Activated B cell treated with CpG ODN at 0.5 μM for 24 hours (primary cell): ENCODE measurements around the gene TOP2A. TPM values are rescaled to one million over a fixed set of nuclear protein-coding genes. Genes with fewer than 3 reads are reported as not detected.

ENCODE experiments used
- ATAC-seq: fragments of 200-7000 bp; cut with Tn5 transposase; one replicate; pipeline ENCODE4 v1.10.0; 2021; ENCODE audit warnings: low read depth, mild to moderate bottlenecking, moderate library complexity
- CTCF ChIA-PET: fragments of 350-600 bp; sonication (Branson Sonifier 250); formaldehyde crosslinking; loops from one replicate; lab custom pipeline; 2021; ENCODE audit warnings: antibody characterized with exemption; lab: Charles Lee
- POLR2A ChIA-PET: fragments of 350-600 bp; sonication (Branson Sonifier 250); formaldehyde crosslinking; loops from one replicate; lab custom pipeline; 2021; ENCODE audit warnings: antibody characterized with exemption; lab: Charles Lee
- DNase-seq: peaks from one replicate; pipeline ENCODE4 v3.0.0; 2022
- H3K27ac Mint-ChIP-seq: one replicate; pipeline ENCODE4 v1.8.0; 2020; ENCODE audit warnings: mixed read lengths
- H3K27me3 Mint-ChIP-seq: one replicate; pipeline ENCODE4 v1.8.0; 2021; ENCODE audit warnings: mixed read lengths
- H3K36me3 Mint-ChIP-seq: one replicate; pipeline ENCODE4 v1.8.0; 2021; ENCODE audit warnings: low read depth, mixed read lengths
- H3K4me1 Mint-ChIP-seq: one replicate; pipeline ENCODE4 v1.8.0; 2021; ENCODE audit warnings: mixed read lengths
- H3K4me3 Mint-ChIP-seq: one replicate; pipeline ENCODE4 v1.8.0; 2020; ENCODE audit warnings: mild to moderate bottlenecking, mixed read lengths
- H3K9me3 Mint-ChIP-seq: one replicate; pipeline ENCODE4 v1.8.0; 2020; ENCODE audit warnings: mixed read lengths
- CTCF ChIP-seq: fragments of 200-600 bp; IDR thresholded peaks from one replicate; pipeline ENCODE4 v1.8.0; 2022; ENCODE audit warnings: antibody characterized with exemption, mild to moderate bottlenecking
- intact Hi-C: fragments of 100-400 bp; cut with micrococcal nuclease; formaldehyde crosslinking; loops from one replicate; pipeline ENCODE4 v1.15.1; 2024
- total RNA-seq: library from RNA; stranded (reverse); gene quantifications from 2 replicates; pipeline ENCODE4 v1.2.3, GENCODE V29; 2022

TOP2A gene
- total RNA-seq, 1 donor from 2014 or later: 6.6 TPM

GRCh38 chr17:40347319-40348135 lies 70.2 kb downstream of the TOP2A start:
- Mint-ChIP-seq H3K27me3 (no peaks in the 10 kb centered on the region), H3K4me3 (no peak overlapping the region), H3K27ac (peak overlapping the region; percentile 61), H3K4me1 (peaks cover 86% of the 10 kb centered on the region), H3K9me3 (no peaks in the 10 kb centered on the region), H3K36me3 (peaks cover 42% of the 10 kb centered on the region)
- no peak for DNase-seq
- no peak for ATAC-seq
- ChIA-PET POLR2A (interaction anchor here (0.6 to 2.1 kb wide), 4 partner anchors 21 to 233 kb away, joined by 4 to 8 read pairs (median 6); no protein-coding TSS in a partner anchor), CTCF (interaction anchor here (0.6 to 17.0 kb wide), 2 partner anchors 15 to 43 kb away, joined by 3 to 466 read pairs; partner anchors contain the start of gene RARA)
- TF ChIP-seq CTCF: no peak
- intact Hi-C loops: no loop called here

- Mint-ChIP-seq H3K36me3 (peaks cover 35% of the 10 kb centered on the region), H3K27me3 (no peaks in the 10 kb centered on the region), H3K27ac (peak overlapping the region; percentile 37), H3K4me1 (peaks cover 79% of the 10 kb centered on the region), H3K9me3 (no peaks in the 10 kb centered on the region), H3K4me3 (no peak overlapping the region)
- ChIA-PET POLR2A (interaction anchor here (1.9 to 6.4 kb wide), 3 partner anchors 20 to 26 kb away, joined by 5 to 81 read pairs (median 8); no protein-coding TSS in a partner anchor), CTCF (interaction anchor here (0.6 to 17.0 kb wide), 3 partner anchors 8 to 42 kb away, joined by 3 to 466 read pairs (median 7); partner anchors contain the start of gene RARA)
- ATAC-seq (no peak), DNase-seq (no peak)
- TF ChIP-seq CTCF: no peak
- intact Hi-C loops: no loop called here
These were observed 70.9 kb downstream of the TOP2A start for GRCh38 chr17:40346765-40347158.

GRCh38 chr17:40345994-40346764 lies 71.5 kb downstream of the TOP2A start:
- H3K4me1 Mint-ChIP-seq: peaks cover 77% of the 10 kb centered on the region
- intact Hi-C loops: no loop called here
- ATAC-seq (no peak), DNase-seq (no peak)
- TF ChIP-seq CTCF: no peak
- H3K36me3 Mint-ChIP-seq: peaks cover 32% of the 10 kb centered on the region
- H3K27me3 Mint-ChIP-seq: no peaks in the 10 kb centered on the region
- H3K27ac Mint-ChIP-seq: peak overlapping the region; percentile 53
- no peak overlapping the region for H3K4me3 Mint-ChIP-seq
- POLR2A ChIA-PET: interaction anchor here (0.7 to 7.6 kb wide), 5 partner anchors 21 to 217 kb away, joined by 3 to 96 read pairs (median 4); partner anchors contain the start of gene RARA
- CTCF ChIA-PET: interaction anchor here (1.5 to 17.0 kb wide), 3 partner anchors 9 to 41 kb away, joined by 6 to 466 read pairs (median 7); partner anchors contain the start of gene RARA
- H3K9me3 Mint-ChIP-seq: no peaks in the 10 kb centered on the region

GRCh38 chr17:40345161-40345993 lies 72.3 kb downstream of the TOP2A start:
- no peaks in the 10 kb centered on the region for H3K9me3 Mint-ChIP-seq
- ATAC-seq: no peak
- no peak for DNase-seq
- peaks cover 81% of the 10 kb centered on the region for H3K4me1 Mint-ChIP-seq
- POLR2A ChIA-PET: interaction anchor here (0.7 to 7.6 kb wide), 5 partner anchors 20 to 218 kb away, joined by 3 to 96 read pairs (median 4); partner anchors contain the start of gene RARA
- no peaks in the 10 kb centered on the region for H3K27me3 Mint-ChIP-seq
- H3K27ac Mint-ChIP-seq: peak overlapping the region; percentile 30
- peaks cover 33% of the 10 kb centered on the region for H3K36me3 Mint-ChIP-seq
- peak overlapping the region; percentile 85 for H3K4me3 Mint-ChIP-seq
- CTCF ChIA-PET: interaction anchor here (1.5 to 17.0 kb wide), 3 partner anchors 9 to 41 kb away, joined by 6 to 466 read pairs (median 7); partner anchors contain the start of gene RARA
- no peak for TF ChIP-seq CTCF
- intact Hi-C loops: no loop called here
